Peyer's patch (tissue), 4 donors: ENCODE results near the gene AMIGO3.

ENCODE experiments used
- POLR2A ChIP-seq, 2 donors: fragments of 450-650 bp; IDR thresholded peaks; one replicate each; pipeline ENCODE4 v1.5.1; 2017; ENCODE audit warnings: antibody characterized with exemption in 2 of 2, mild to moderate bottlenecking in 2 of 2, moderate library complexity in 2 of 2
- TF ChIP-seq, protein P1 (sequence below), 6 experiments: fragments of 450-650 bp in 4 of 6; fragments of 200-600 bp in 2 of 6; sonication (generic) in 1 of 6; IDR thresholded peaks; one replicate each; pipeline ENCODE4 v1.5.1; 2017 to 2019; ENCODE audit warnings: antibody characterized with exemption in 6 of 6, mild to moderate bottlenecking in 3 of 6, moderate library complexity in 1 of 6

DNA sequence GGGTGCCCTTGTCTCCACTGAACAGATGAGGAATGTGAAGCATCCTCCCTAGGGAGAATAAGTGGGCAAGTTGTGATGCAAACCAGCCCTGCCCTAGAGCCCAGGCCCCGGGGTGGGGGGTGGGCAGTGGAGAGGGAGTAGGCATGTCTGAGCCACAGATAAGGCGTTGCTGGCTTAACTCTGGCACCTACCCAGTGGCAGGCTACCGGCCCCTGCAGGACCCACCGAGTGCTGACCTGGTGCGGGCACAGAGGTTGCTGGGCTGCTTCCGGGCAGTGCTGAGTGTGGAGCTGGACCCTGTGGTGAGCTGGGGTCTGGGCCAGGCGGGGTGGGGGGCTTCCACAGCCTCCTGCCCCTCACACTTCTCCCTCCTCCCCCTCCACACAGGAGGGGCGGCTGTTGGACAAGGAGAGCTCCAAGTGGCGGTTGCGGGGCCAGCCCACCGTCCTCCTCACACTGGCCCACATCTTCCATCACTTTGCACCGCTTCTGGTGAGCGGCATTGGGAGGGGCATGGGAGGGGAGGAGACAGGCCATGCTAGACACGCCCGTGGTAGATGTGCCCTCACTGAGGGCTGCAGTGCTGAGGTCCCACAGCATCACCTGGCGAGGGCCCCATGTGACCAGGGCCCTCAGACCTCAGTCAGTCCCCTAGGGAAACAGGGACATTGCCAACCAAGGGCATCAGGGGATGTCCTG is 20.1 kb downstream of the AMIGO3 start:
- TF ChIP-seq, protein P1, sequence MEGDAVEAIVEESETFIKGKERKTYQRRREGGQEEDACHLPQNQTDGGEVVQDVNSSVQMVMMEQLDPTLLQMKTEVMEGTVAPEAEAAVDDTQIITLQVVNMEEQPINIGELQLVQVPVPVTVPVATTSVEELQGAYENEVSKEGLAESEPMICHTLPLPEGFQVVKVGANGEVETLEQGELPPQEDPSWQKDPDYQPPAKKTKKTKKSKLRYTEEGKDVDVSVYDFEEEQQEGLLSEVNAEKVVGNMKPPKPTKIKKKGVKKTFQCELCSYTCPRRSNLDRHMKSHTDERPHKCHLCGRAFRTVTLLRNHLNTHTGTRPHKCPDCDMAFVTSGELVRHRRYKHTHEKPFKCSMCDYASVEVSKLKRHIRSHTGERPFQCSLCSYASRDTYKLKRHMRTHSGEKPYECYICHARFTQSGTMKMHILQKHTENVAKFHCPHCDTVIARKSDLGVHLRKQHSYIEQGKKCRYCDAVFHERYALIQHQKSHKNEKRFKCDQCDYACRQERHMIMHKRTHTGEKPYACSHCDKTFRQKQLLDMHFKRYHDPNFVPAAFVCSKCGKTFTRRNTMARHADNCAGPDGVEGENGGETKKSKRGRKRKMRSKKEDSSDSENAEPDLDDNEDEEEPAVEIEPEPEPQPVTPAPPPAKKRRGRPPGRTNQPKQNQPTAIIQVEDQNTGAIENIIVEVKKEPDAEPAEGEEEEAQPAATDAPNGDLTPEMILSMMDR (IDR thresholded peaks at IDR 0.05) = no peak
- no peak for TF ChIP-seq POLR2A (IDR thresholded peaks at IDR 0.05)
